OCI-LY1 (cell line): ENCODE results near the gene SNX32.

Experiments used
- H2AFZ ChIP-seq: fragments of 200-600 bp; sonication (generic), shearing (Covaris generic); 2 replicates; pipeline ENCODE4 v1.6.0; 2014; ENCODE audit warnings: antibody characterized with exemption, mild to moderate bottlenecking, low read length
- H3F3A ChIP-seq: fragments of 200-600 bp; sonication (generic), shearing (Covaris generic); 2 replicates; pipeline ENCODE4 v1.6.0; 2014; ENCODE audit warnings: mild to moderate bottlenecking, antibody characterized with exemption, low read length, moderate library complexity; ENCODE audit not compliant: insufficient read depth
- H3K27ac ChIP-seq: fragments of 200-600 bp; sonication (generic); 2 replicates; pipeline ENCODE4 v1.5.1; 2014; ENCODE audit warnings: low read length, mixed run types, mild to moderate bottlenecking, low read depth; ENCODE audit not compliant: poor library complexity, severe bottlenecking
- H3K27me3 ChIP-seq: fragments of 200-600 bp; sonication (generic); 2 replicates; pipeline ENCODE4 v1.6.0; 2014; ENCODE audit warnings: antibody characterized with exemption, mild to moderate bottlenecking, low read length, moderate library complexity; ENCODE audit not compliant: insufficient read depth
- H3K36me3 ChIP-seq: fragments of 200-600 bp; sonication (generic); 2 replicates; pipeline ENCODE4 v1.6.1; 2014; ENCODE audit warnings: mild to moderate bottlenecking, antibody characterized with exemption, low read length, moderate library complexity, mixed read lengths; ENCODE audit not compliant: insufficient read depth
- H3K4me1 ChIP-seq: fragments of 200-600 bp; sonication (generic); 2 replicates; pipeline ENCODE4 v1.5.1; 2014; ENCODE audit warnings: mild to moderate bottlenecking, low read length, moderate library complexity; ENCODE audit not compliant: insufficient read depth, severe bottlenecking
- H3K4me2 ChIP-seq: fragments of 200-600 bp; sonication (generic), shearing (Covaris generic); 2 replicates; pipeline ENCODE4 v1.6.1; 2014; ENCODE audit warnings: low read length
- H3K4me3 ChIP-seq: fragments of 200-600 bp; sonication (generic); 2 replicates; pipeline ENCODE4 v1.5.1; 2014; ENCODE audit warnings: low read length, low read depth, mild to moderate bottlenecking, mixed read lengths; ENCODE audit not compliant: poor library complexity, severe bottlenecking
- H3K79me2 ChIP-seq: fragments of 200-600 bp; shearing (Covaris generic); 2 replicates; pipeline ENCODE4 v1.6.1; 2016; ENCODE audit warnings: mixed run types, low read length, mixed read lengths; ENCODE audit not compliant: insufficient read depth
- H3K9ac ChIP-seq: fragments of 200-600 bp; sonication (generic), shearing (Covaris generic); 2 replicates; pipeline ENCODE4 v1.6.1; 2014; ENCODE audit warnings: mild to moderate bottlenecking, low read length, mixed read lengths
- H3K9me2 ChIP-seq: fragments of 200-600 bp; sonication (generic), shearing (Covaris generic); 2 replicates; pipeline ENCODE4 v1.6.1; 2014; ENCODE audit warnings: low read depth, mild to moderate bottlenecking, low read length, mixed read lengths
- H3K9me3 ChIP-seq: fragments of 200-600 bp; shearing (Covaris generic); 2 replicates; pipeline ENCODE4 v1.6.1; 2014; ENCODE audit warnings: low read length, mixed read lengths
- H4K20me1 ChIP-seq: fragments of 200-600 bp; sonication (generic), shearing (Covaris generic); 2 replicates; pipeline ENCODE4 v1.6.0; 2016; ENCODE audit warnings: mild to moderate bottlenecking, low read length; ENCODE audit not compliant: insufficient read depth
- CTCF ChIP-seq: fragments of 200-600 bp; sonication (generic), shearing (Covaris generic); IDR thresholded peaks from 2 replicates; pipeline ENCODE4 v1.5.1; 2017; ENCODE audit warnings: mild to moderate bottlenecking, antibody characterized with exemption, low read length, moderate library complexity, mixed read lengths
- EZH2 ChIP-seq: fragments of 200-600 bp; sonication (generic), shearing (Covaris generic); IDR thresholded peaks from 2 replicates; pipeline ENCODE4 v1.8.0; 2017; ENCODE audit warnings: borderline replicate concordance, mixed run types, mild to moderate bottlenecking, antibody characterized with exemption, low read length, moderate library complexity, mixed read lengths

The SNX32 gene

GRCh38 chr11:65892661-65893317, 59.0 kb downstream of the SNX32 start:
- Histone ChIP-seq H3K27ac (peak overlapping the region; percentile 57), H3K9ac (no peak overlapping the region; the same call in 1 of the 2 replicates), H4K20me1 (no peaks in the 10 kb centered on the region), H3K9me3 (no peaks in the 10 kb centered on the region), H3K4me3 (peak overlapping the region; percentile 86), H3K27me3 (no peaks in the 10 kb centered on the region; the same call in 1 of the 2 replicates), H2AFZ (no peak overlapping the region), H3K4me2 (peak overlapping the region; percentile 100), H3K4me1 (peaks cover 50% of the 10 kb centered on the region), H3F3A (peaks cover 5% of the 10 kb centered on the region), H3K79me2 (no peaks in the 10 kb centered on the region), H3K36me3 (no peaks in the 10 kb centered on the region), H3K9me2 (no peaks in the 10 kb centered on the region)
- no peak for TF ChIP-seq EZH2
- no peak for TF ChIP-seq CTCF

- no peaks in the 10 kb centered on the region for H4K20me1 ChIP-seq
- H3K9ac ChIP-seq = peak overlapping the region; percentile 64; the same call in 1 of the 2 replicates
- H3K9me3 ChIP-seq = no peaks in the 10 kb centered on the region
- peak overlapping the region; percentile 100 for H3K4me2 ChIP-seq
- H3K4me1 ChIP-seq = peaks cover 46% of the 10 kb centered on the region
- H3K9me2 ChIP-seq = no peaks in the 10 kb centered on the region
- H3K27me3 ChIP-seq = peaks cover 6% of the 10 kb centered on the region; the same call in 1 of the 2 replicates
- no peak for TF ChIP-seq CTCF
- no peak for TF ChIP-seq EZH2
- no peak overlapping the region for H2AFZ ChIP-seq
- H3K27ac ChIP-seq = peak overlapping the region; percentile 25
- peak overlapping the region; percentile 86 for H3K4me3 ChIP-seq
- H3K79me2 ChIP-seq = no peaks in the 10 kb centered on the region
- H3K36me3 ChIP-seq = no peaks in the 10 kb centered on the region
- H3F3A ChIP-seq = peaks cover 5% of the 10 kb centered on the region
These were observed 60.4 kb downstream of the SNX32 start for GRCh38 chr11:65894034-65894591.

- H3K9ac ChIP-seq = no peak overlapping the region
- no peaks in the 10 kb centered on the region for H3K79me2 ChIP-seq
These were observed 61.8 kb downstream of the SNX32 start for GRCh38 chr11:65895482-65895981.

More at GRCh38 chr11:65895482-65895981, 61.8 kb downstream of the SNX32 start:
- TF ChIP-seq CTCF = no peak
- no peak for TF ChIP-seq EZH2
- Histone ChIP-seq H3K27me3 (peaks cover 9% of the 10 kb centered on the region; the same call in 1 of the 2 replicates), H3K36me3 (no peaks in the 10 kb centered on the region), H4K20me1 (no peaks in the 10 kb centered on the region), H3K9me2 (no peaks in the 10 kb centered on the region), H3K4me3 (no peak overlapping the region), H2AFZ (no peak overlapping the region), H3F3A (no peaks in the 10 kb centered on the region), H3K27ac (no peak overlapping the region), H3K4me1 (peaks cover 48% of the 10 kb centered on the region), H3K4me2 (no peak overlapping the region), H3K9me3 (no peaks in the 10 kb centered on the region)
